ENCODE results near the gene OAS1. TPM values are rescaled to one million over a fixed set of nuclear protein-coding genes. Genes with fewer than 3 reads are reported as not detected.

OAS1 gene
- total RNA-seq, 1 experiment from 2014 or later: 0.64 TPM

DNA sequence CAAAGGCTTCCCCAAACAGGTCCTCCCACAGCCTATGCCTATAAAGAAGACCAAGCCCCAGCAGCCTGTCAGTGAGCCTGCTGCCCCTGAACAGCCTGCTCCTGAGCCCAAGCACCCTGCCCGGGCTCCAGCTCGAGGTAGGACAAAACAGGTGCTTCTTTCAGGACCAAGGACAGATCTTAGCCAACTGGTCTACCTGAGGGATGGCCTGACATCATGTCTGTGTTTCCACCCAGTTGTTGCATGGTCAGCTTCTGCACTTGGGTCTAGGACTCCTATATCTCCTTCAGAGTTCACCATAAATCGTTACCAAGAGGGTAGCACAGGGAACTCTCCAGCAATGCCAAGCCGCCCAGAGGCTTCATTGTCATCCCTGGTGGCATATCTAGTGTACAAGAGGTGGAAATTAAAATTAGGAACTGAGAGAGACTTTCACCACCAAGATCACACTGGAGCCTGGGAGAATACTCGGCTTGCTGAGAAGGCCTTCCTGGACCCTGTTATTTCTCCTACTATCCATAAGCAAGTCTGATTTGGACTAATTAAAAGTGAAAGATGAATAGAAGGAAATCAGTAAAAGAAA, 38.2 kb upstream of the OAS1 start:
- H3K36me3 ChIP-seq (ENCODE audit: control insufficient read depth in 1 of 2, insufficient read depth in 2 of 2, low read length in 2 of 2): no peaks in the 10 kb centered on the region
- no peaks in the 10 kb centered on the region for H3K9me2 ChIP-seq (ENCODE audit: insufficient read depth)
- ChIA-PET POLR2A (no interaction called here), CTCF (no interaction called here), RAD21 (ENCODE audit: low non-redundant PET in 1 of 2, low total read pairs in 2 of 2, uncharacterized antibody in 2 of 2, unreplicated experiment in 2 of 2) (no interaction called here)
- no peak overlapping the region for H3K4me2 ChIP-seq (ENCODE audit: low read length)
- H3K9me3 ChIP-seq (ENCODE audit: control insufficient read depth in 1 of 2, insufficient read depth in 1 of 2, low read depth in 1 of 2, low read length in 2 of 2): no peaks in the 10 kb centered on the region
- DNase-seq (ENCODE audit: low read depth, low spot score) (no peak), ATAC-seq (no peak)
- no peaks in the 10 kb centered on the region for H3K79me2 ChIP-seq (ENCODE audit: insufficient read depth, low read length)
- no peak overlapping the region for H3K4me3 ChIP-seq (replicated peaks in 1 of 2; ENCODE audit: low read depth in 1 of 2, low read length in 2 of 2)
- no peaks in the 10 kb centered on the region for H4K20me1 ChIP-seq (ENCODE audit: insufficient read depth)
- H3K27me3 ChIP-seq (ENCODE audit: insufficient read depth, low read length): peaks cover 85% of the 10 kb centered on the region
- intact Hi-C loops (cut with micrococcal nuclease): no loop called here
- no peaks in the 10 kb centered on the region for H3K4me1 ChIP-seq (ENCODE audit: control insufficient read depth in 1 of 2, insufficient read depth in 2 of 2, low read length in 2 of 2)
- no TSS peak for BruUV-seq (replicated peaks)
- TF ChIP-seq, protein P1, sequence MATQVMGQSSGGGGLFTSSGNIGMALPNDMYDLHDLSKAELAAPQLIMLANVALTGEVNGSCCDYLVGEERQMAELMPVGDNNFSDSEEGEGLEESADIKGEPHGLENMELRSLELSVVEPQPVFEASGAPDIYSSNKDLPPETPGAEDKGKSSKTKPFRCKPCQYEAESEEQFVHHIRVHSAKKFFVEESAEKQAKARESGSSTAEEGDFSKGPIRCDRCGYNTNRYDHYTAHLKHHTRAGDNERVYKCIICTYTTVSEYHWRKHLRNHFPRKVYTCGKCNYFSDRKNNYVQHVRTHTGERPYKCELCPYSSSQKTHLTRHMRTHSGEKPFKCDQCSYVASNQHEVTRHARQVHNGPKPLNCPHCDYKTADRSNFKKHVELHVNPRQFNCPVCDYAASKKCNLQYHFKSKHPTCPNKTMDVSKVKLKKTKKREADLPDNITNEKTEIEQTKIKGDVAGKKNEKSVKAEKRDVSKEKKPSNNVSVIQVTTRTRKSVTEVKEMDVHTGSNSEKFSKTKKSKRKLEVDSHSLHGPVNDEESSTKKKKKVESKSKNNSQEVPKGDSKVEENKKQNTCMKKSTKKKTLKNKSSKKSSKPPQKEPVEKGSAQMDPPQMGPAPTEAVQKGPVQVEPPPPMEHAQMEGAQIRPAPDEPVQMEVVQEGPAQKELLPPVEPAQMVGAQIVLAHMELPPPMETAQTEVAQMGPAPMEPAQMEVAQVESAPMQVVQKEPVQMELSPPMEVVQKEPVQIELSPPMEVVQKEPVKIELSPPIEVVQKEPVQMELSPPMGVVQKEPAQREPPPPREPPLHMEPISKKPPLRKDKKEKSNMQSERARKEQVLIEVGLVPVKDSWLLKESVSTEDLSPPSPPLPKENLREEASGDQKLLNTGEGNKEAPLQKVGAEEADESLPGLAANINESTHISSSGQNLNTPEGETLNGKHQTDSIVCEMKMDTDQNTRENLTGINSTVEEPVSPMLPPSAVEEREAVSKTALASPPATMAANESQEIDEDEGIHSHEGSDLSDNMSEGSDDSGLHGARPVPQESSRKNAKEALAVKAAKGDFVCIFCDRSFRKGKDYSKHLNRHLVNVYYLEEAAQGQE (IDR thresholded peaks at IDR 0.05; ENCODE audit: low read depth): peak; percentile 78
- no peak for TF ChIP-seq ZBTB33 (IDR thresholded peaks at IDR 0.05; ENCODE audit: extremely low read depth, insufficient replicate concordance, low read length)
- no peak for TF ChIP-seq ELF1 (IDR thresholded peaks at IDR 0.05; ENCODE audit: borderline replicate concordance, low read depth)
- no peak for TF ChIP-seq ZFX (IDR thresholded peaks at IDR 0.05)
- H3K27ac ChIP-seq (ENCODE audit: low read depth, low read length): no peak overlapping the region
- no peak overlapping the region for H3K9ac ChIP-seq (ENCODE audit: low read length)
- H2AFZ ChIP-seq (ENCODE audit: low read depth, low read length, poor library complexity, severe bottlenecking): no peak overlapping the region
